Epithelial cell of proximal tubule (primary cell): ENCODE data around the gene MAD1L1. TPM values are rescaled to one million over a fixed set of nuclear protein-coding genes. Genes with fewer than 3 reads are reported as not detected.

Experiments used
- DNase-seq: peaks from one replicate; pipeline ENCODE4 v3.0.0-alpha.2; 2011; ENCODE audit warnings: low read depth
- H3K4me3 ChIP-seq: 2 replicates; pipeline ENCODE4 v1.5.1; 2011; ENCODE audit warnings: low read depth, mild to moderate bottlenecking, low read length
- CTCF ChIP-seq: conservative IDR thresholded peaks from 2 replicates; pipeline ENCODE4 v1.5.1; 2012; ENCODE audit warnings: low read depth, mild to moderate bottlenecking, low read length
- total RNA-seq: library from RNA; depleted of rRNA; stranded (reverse); fragments of >200 nt; gene quantifications from 2 replicates; pipeline ENCODE4 v1.2.3, GENCODE V29; 2015

The MAD1L1 gene
- total RNA-seq, 1 donor from 2014 or later: 83.4 TPM

GRCh38 chr7:2112261-2113198, 120.2 kb downstream of the MAD1L1 start:
- DNase-seq: no peak
- TF ChIP-seq CTCF: no peak
- H3K4me3 ChIP-seq: no peak overlapping the region

GRCh38 chr7:2111568-2111967, 121.2 kb downstream of the MAD1L1 start:
- no peak overlapping the region for H3K4me3 ChIP-seq
- no peak for DNase-seq
- TF ChIP-seq CTCF: no peak

- TF ChIP-seq CTCF: no peak
- no peak overlapping the region for H3K4me3 ChIP-seq
- DNase-seq: no peak
These were observed 121.9 kb downstream of the MAD1L1 start for GRCh38 chr7:2110610-2111396.

- TF ChIP-seq CTCF: no peak
- DNase-seq: peak; percentile 67
- no peak overlapping the region for H3K4me3 ChIP-seq
These were observed 122.7 kb downstream of the MAD1L1 start for GRCh38 chr7:2109936-2110609.

- no peak for DNase-seq
- no peak overlapping the region for H3K4me3 ChIP-seq
- TF ChIP-seq CTCF: no peak
These were observed 123.4 kb downstream of the MAD1L1 start for GRCh38 chr7:2109251-2109872.

- no peak for DNase-seq
- no peak for TF ChIP-seq CTCF
- no peak overlapping the region for H3K4me3 ChIP-seq
These were observed 124.1 kb downstream of the MAD1L1 start for GRCh38 chr7:2108501-2109250.
